ENCODE results near the gene CALR.

CALR gene

DNA sequence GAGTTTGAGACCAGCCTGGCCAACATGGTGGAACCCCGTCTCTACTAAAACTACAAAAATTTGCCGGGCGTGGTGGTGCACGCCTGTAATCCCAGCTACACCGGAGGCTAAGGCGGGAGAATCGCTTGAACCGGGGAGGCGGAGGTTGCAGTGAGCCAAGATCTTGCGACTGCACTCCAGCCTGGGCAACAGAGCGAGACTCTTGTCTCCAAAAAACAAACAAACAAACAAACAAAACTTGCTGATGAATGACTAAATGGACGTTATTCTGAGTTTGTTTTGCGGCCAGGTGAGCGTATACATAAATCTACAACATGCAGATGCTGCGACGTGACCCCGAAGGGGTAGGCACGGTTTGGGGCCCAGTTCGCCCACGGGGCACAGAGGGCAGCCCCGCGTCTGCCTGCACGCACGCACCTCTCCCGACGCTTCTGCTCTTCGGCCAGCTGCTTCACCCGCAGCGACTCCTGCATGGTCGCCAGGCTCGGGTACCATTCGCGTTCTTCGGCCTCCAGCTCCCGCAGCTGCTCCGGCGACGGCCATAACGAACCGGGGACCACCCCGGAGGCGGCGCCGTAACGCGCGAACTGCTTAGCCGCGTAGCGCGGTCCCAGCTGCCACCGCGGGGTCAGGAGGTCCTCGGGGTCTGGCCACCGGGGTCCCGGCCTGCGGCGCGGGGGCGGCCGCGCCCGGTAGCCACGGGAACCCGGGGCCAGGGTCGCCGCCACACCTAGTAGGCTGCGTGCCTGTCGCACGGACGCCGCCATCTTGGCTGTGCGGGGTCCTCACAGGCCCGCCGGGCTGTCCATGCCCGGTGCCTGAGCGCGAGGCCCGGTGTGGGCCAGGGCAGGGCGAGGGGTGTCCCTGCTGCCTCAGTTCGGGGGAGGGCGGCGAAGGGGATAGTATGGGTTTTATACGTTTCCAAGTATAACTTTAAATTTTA is 18.3 kb downstream of the CALR start, which contains the start of gene GADD45GIP1 (continued):
- TF ChIP-seq, protein P1, sequence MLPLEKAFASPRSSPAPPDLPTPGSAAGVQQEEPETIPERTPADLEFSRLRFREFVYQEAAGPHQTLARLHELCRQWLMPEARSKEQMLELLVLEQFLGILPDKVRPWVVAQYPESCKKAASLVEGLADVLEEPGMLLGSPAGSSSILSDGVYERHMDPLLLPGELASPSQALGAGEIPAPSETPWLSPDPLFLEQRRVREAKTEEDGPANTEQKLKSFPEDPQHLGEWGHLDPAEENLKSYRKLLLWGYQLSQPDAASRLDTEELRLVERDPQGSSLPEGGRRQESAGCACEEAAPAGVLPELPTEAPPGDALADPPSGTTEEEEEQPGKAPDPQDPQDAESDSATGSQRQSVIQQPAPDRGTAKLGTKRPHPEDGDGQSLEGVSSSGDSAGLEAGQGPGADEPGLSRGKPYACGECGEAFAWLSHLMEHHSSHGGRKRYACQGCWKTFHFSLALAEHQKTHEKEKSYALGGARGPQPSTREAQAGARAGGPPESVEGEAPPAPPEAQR (tag by site-specific recombination; IDR thresholded peaks at IDR 0.05), result peak; percentile 11; the same call in 1 of the 2 replicates
- TF ChIP-seq ZNF248 (tag by site-specific recombination; IDR thresholded peaks at IDR 0.05) (no peak), ZNF335 (tag by site-specific recombination; conservative IDR thresholded peaks at IDR 0.05) (peak; percentile 99), ZNF391 (tag by site-specific recombination; IDR thresholded peaks at IDR 0.05; ENCODE audit: borderline replicate concordance, low read depth) (no peak), ZNF133 (tag by site-specific recombination; IDR thresholded peaks at IDR 0.05) (no peak), ZNF785 (tag by site-specific recombination; IDR thresholded peaks at IDR 0.05) (no peak), SCRT1 (tag by site-specific recombination; IDR thresholded peaks at IDR 0.05; ENCODE audit: borderline replicate concordance) (no peak), GLI2 (tag by site-specific recombination; IDR thresholded peaks at IDR 0.05; ENCODE audit: borderline replicate concordance, low read depth) (no peak), SP3 (tag by site-specific recombination; IDR thresholded peaks at IDR 0.05) (peak; percentile 29; the same call in 1 of the 2 replicates), REPIN1 (tag by site-specific recombination; IDR thresholded peaks at IDR 0.05; ENCODE audit: low read depth) (0 out of 2 replicates have a peak, but pooled peaks have one; percentile 19), ZNF48 (tag by site-specific recombination; IDR thresholded peaks at IDR 0.05) (no peak)
- TF ChIP-seq, protein P2, sequence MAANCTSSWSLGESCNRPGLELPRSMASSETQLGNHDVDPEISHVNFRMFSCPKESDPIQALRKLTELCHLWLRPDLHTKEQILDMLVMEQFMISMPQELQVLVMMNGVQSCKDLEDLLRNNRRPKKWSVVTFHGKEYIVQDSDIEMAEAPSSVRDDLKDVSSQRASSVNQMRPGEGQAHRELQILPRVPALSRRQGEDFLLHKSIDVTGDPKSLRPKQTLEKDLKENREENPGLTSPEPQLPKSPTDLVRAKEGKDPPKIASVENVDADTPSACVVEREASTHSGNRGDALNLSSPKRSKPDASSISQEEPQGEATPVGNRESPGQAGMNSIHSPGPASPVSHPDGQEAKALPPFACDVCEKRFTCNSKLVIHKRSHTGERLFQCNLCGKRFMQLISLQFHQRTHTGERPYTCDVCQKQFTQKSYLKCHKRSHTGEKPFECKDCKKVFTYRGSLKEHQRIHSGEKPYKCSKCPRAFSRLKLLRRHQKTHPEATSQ (tag by site-specific recombination; IDR thresholded peaks at IDR 0.05), result no peak; the same call in 1 of the 2 replicates
- TF ChIP-seq, protein P3, sequence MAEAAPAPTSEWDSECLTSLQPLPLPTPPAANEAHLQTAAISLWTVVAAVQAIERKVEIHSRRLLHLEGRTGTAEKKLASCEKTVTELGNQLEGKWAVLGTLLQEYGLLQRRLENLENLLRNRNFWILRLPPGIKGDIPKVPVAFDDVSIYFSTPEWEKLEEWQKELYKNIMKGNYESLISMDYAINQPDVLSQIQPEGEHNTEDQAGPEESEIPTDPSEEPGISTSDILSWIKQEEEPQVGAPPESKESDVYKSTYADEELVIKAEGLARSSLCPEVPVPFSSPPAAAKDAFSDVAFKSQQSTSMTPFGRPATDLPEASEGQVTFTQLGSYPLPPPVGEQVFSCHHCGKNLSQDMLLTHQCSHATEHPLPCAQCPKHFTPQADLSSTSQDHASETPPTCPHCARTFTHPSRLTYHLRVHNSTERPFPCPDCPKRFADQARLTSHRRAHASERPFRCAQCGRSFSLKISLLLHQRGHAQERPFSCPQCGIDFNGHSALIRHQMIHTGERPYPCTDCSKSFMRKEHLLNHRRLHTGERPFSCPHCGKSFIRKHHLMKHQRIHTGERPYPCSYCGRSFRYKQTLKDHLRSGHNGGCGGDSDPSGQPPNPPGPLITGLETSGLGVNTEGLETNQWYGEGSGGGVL (tag by site-specific recombination; IDR thresholded peaks at IDR 0.05), result peak; percentile 22; the same call in 1 of the 2 replicates
- TF ChIP-seq, protein P4, sequence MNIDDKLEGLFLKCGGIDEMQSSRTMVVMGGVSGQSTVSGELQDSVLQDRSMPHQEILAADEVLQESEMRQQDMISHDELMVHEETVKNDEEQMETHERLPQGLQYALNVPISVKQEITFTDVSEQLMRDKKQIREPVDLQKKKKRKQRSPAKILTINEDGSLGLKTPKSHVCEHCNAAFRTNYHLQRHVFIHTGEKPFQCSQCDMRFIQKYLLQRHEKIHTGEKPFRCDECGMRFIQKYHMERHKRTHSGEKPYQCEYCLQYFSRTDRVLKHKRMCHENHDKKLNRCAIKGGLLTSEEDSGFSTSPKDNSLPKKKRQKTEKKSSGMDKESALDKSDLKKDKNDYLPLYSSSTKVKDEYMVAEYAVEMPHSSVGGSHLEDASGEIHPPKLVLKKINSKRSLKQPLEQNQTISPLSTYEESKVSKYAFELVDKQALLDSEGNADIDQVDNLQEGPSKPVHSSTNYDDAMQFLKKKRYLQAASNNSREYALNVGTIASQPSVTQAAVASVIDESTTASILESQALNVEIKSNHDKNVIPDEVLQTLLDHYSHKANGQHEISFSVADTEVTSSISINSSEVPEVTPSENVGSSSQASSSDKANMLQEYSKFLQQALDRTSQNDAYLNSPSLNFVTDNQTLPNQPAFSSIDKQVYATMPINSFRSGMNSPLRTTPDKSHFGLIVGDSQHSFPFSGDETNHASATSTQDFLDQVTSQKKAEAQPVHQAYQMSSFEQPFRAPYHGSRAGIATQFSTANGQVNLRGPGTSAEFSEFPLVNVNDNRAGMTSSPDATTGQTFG (tag by site-specific recombination; IDR thresholded peaks at IDR 0.05; ENCODE audit: borderline replicate concordance), result no peak
- TF ChIP-seq, protein P5, sequence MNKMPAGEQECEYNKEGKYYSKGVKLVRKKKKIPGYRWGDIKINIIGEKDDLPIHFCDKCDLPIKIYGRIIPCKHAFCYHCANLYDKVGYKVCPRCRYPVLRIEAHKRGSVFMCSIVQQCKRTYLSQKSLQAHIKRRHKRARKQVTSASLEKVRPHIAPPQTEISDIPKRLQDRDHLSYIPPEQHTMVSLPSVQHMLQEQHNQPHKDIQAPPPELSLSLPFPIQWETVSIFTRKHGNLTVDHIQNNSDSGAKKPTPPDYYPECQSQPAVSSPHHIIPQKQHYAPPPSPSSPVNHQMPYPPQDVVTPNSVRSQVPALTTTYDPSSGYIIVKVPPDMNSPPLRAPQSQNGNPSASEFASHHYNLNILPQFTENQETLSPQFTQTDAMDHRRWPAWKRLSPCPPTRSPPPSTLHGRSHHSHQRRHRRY (tag by site-specific recombination; IDR thresholded peaks at IDR 0.05), result no peak
- TF ChIP-seq, protein P6, sequence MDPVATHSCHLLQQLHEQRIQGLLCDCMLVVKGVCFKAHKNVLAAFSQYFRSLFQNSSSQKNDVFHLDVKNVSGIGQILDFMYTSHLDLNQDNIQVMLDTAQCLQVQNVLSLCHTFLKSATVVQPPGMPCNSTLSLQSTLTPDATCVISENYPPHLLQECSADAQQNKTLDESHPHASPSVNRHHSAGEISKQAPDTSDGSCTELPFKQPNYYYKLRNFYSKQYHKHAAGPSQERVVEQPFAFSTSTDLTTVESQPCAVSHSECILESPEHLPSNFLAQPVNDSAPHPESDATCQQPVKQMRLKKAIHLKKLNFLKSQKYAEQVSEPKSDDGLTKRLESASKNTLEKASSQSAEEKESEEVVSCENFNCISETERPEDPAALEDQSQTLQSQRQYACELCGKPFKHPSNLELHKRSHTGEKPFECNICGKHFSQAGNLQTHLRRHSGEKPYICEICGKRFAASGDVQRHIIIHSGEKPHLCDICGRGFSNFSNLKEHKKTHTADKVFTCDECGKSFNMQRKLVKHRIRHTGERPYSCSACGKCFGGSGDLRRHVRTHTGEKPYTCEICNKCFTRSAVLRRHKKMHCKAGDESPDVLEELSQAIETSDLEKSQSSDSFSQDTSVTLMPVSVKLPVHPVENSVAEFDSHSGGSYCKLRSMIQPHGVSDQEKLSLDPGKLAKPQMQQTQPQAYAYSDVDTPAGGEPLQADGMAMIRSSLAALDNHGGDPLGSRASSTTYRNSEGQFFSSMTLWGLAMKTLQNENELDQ (tag by site-specific recombination; IDR thresholded peaks at IDR 0.05; ENCODE audit: low read depth), result no peak
- TF ChIP-seq, protein P7, sequence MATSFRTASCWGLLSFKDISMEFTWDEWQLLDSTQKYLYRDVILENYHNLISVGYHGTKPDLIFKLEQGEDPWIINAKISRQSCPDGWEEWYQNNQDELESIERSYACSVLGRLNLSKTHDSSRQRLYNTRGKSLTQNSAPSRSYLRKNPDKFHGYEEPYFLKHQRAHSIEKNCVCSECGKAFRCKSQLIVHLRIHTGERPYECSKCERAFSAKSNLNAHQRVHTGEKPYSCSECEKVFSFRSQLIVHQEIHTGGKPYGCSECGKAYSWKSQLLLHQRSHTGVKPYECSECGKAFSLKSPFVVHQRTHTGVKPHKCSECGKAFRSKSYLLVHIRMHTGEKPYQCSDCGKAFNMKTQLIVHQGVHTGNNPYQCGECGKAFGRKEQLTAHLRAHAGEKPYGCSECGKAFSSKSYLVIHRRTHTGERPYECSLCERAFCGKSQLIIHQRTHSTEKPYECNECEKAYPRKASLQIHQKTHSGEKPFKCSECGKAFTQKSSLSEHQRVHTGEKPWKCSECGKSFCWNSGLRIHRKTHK (tag by site-specific recombination; IDR thresholded peaks at IDR 0.05), result no peak
- TF ChIP-seq, protein P8, sequence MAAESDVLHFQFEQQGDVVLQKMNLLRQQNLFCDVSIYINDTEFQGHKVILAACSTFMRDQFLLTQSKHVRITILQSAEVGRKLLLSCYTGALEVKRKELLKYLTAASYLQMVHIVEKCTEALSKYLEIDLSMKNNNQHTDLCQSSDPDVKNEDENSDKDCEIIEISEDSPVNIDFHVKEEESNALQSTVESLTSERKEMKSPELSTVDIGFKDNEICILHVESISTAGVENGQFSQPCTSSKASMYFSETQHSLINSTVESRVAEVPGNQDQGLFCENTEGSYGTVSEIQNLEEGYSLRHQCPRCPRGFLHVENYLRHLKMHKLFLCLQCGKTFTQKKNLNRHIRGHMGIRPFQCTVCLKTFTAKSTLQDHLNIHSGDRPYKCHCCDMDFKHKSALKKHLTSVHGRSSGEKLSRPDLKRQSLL (tag by site-specific recombination; IDR thresholded peaks at IDR 0.05), result no peak
